KMS-11 (cell line): Measurements from ENCODE around the gene SERGEF.
"Not testable (repeated sequence)": the region's sequence is repeated elsewhere in the genome, so short reads cannot be mapped to it uniquely, and the experiment has no call there.

ENCODE experiments used
- H2AFZ ChIP-seq: fragments of 200-600 bp; sonication (generic); 2 replicates; pipeline ENCODE4 v1.6.1; 2016; ENCODE audit warnings: antibody characterized with exemption, mixed run types, low read depth
- H3K27ac ChIP-seq: fragments of 200-600 bp; sonication (generic); 2 replicates; pipeline ENCODE4 v1.6.1; 2016; ENCODE audit warnings: mild to moderate bottlenecking, mixed run types
- H3K27me3 ChIP-seq: fragments of 200-600 bp; sonication (generic); 2 replicates; pipeline ENCODE4 v1.6.1; 2017; ENCODE audit warnings: mild to moderate bottlenecking, low read depth, mixed run types, moderate library complexity; ENCODE audit not compliant: insufficient read depth
- H3K36me3 ChIP-seq: fragments of 200-600 bp; sonication (generic); 2 replicates; pipeline ENCODE4 v1.6.1; 2017; ENCODE audit warnings: mild to moderate bottlenecking, mixed run types; ENCODE audit not compliant: insufficient read depth
- H3K4me1 ChIP-seq: fragments of 200-600 bp; sonication (generic); 2 replicates; pipeline ENCODE4 v1.6.1; 2016; ENCODE audit warnings: mild to moderate bottlenecking, low read depth, mixed run types; ENCODE audit not compliant: poor library complexity, severe bottlenecking
- H3K4me2 ChIP-seq: fragments of 200-600 bp; sonication (generic); 2 replicates; pipeline ENCODE4 v1.7.0; 2016; ENCODE audit warnings: mild to moderate bottlenecking, mixed run types
- H3K4me3 ChIP-seq: fragments of 200-600 bp; sonication (generic); IDR thresholded peaks from 2 replicates; pipeline ENCODE4 v1.6.1; 2017; ENCODE audit warnings: low read depth, low read length, mixed read lengths; ENCODE audit not compliant: insufficient read depth
- H3K79me2 ChIP-seq: fragments of 200-600 bp; sonication (generic); 2 replicates; pipeline ENCODE4 v1.6.1; 2016; ENCODE audit warnings: low read depth, mixed run types; ENCODE audit not compliant: insufficient read depth
- H3K9ac ChIP-seq: fragments of 200-600 bp; sonication (generic); 2 replicates; pipeline ENCODE4 v1.6.1; 2016; ENCODE audit warnings: mild to moderate bottlenecking, mixed run types
- H4K20me1 ChIP-seq: fragments of 200-600 bp; sonication (generic); 2 replicates; pipeline ENCODE4 v1.6.1; 2016; ENCODE audit warnings: mild to moderate bottlenecking, mixed run types; ENCODE audit not compliant: insufficient read depth
- CTCF ChIP-seq: fragments of 200-600 bp; sonication (generic); conservative IDR thresholded peaks from 2 replicates; pipeline ENCODE4 v1.6.1; 2017; ENCODE audit warnings: low read depth, mild to moderate bottlenecking, antibody characterized with exemption, low read length, moderate library complexity, mixed read lengths

Gene SERGEF

GRCh38 chr11:17901481-17901880, 111.4 kb downstream of the SERGEF start:
- no peak for TF ChIP-seq CTCF
- no peaks in the 10 kb centered on the region for H3K36me3 ChIP-seq
- H3K9ac ChIP-seq: no peak overlapping the region
- H3K27me3 ChIP-seq: no peaks in the 10 kb centered on the region
- H3K4me1 ChIP-seq: no peaks in the 10 kb centered on the region
- no peak overlapping the region for H3K4me3 ChIP-seq
- H2AFZ ChIP-seq: no peak overlapping the region
- H4K20me1 ChIP-seq: no peaks in the 10 kb centered on the region
- H3K27ac ChIP-seq: no peak overlapping the region
- no peak overlapping the region for H3K4me2 ChIP-seq
- H3K79me2 ChIP-seq: no peaks in the 10 kb centered on the region

- H4K20me1 ChIP-seq: no peaks in the 10 kb centered on the region
- H3K36me3 ChIP-seq: no peaks in the 10 kb centered on the region
- H3K4me3 ChIP-seq: no peak overlapping the region
- H3K4me1 ChIP-seq: no peaks in the 10 kb centered on the region
- no peak overlapping the region for H2AFZ ChIP-seq
- H3K27ac ChIP-seq: no peak overlapping the region
- TF ChIP-seq CTCF: no peak
- no peaks in the 10 kb centered on the region for H3K27me3 ChIP-seq
- H3K4me2 ChIP-seq: no peak overlapping the region
- no peak overlapping the region for H3K9ac ChIP-seq
- no peaks in the 10 kb centered on the region for H3K79me2 ChIP-seq
These were observed 114.1 kb downstream of the SERGEF start for GRCh38 chr11:17898782-17899181.

- no peaks in the 10 kb centered on the region for H3K36me3 ChIP-seq
- TF ChIP-seq CTCF: no peak
- H3K27me3 ChIP-seq: no peaks in the 10 kb centered on the region
- no peak overlapping the region for H3K4me2 ChIP-seq
- H4K20me1 ChIP-seq: no peaks in the 10 kb centered on the region
- H2AFZ ChIP-seq: no peak overlapping the region
- no peak overlapping the region for H3K9ac ChIP-seq
- H3K27ac ChIP-seq: no peak overlapping the region
- H3K79me2 ChIP-seq: no peaks in the 10 kb centered on the region
- H3K4me1 ChIP-seq: no peaks in the 10 kb centered on the region
- H3K4me3 ChIP-seq: no peak overlapping the region
These were observed 114.8 kb downstream of the SERGEF start for GRCh38 chr11:17898071-17898470.

GRCh38 chr11:17897495-17897894, 115.4 kb downstream of the SERGEF start:
- Histone ChIP-seq H3K27ac (no peak overlapping the region), H4K20me1 (no peaks in the 10 kb centered on the region), H3K4me1 (no peaks in the 10 kb centered on the region), H3K9ac (no peak overlapping the region), H2AFZ (no peak overlapping the region), H3K79me2 (no peaks in the 10 kb centered on the region), H3K4me2 (no peak overlapping the region), H3K27me3 (no peaks in the 10 kb centered on the region), H3K36me3 (no peaks in the 10 kb centered on the region), H3K4me3 (no peak overlapping the region)
- TF ChIP-seq CTCF: no peak

- H2AFZ ChIP-seq, H3K79me2 ChIP-seq, H3K4me2 ChIP-seq, H3K27ac ChIP-seq, H3K36me3 ChIP-seq, H3K4me3 ChIP-seq, H4K20me1 ChIP-seq, H3K9ac ChIP-seq, H3K27me3 ChIP-seq, H3K4me1 ChIP-seq: not testable (repeated sequence)
These were observed 116.2 kb downstream of the SERGEF start for GRCh38 chr11:17896496-17897151.
